Endodermal cell (in vitro differentiated cells): ENCODE results near the gene NDUFB6. TPM values are rescaled to one million over a fixed set of nuclear protein-coding genes. Genes with fewer than 3 reads are reported as not detected.

ENCODE experiments used
- DNase-seq: peaks from one replicate; pipeline ENCODE4 v3.0.0-alpha.2; 2017
- H3K27ac ChIP-seq: 2 replicates; pipeline ENCODE4 v1.5.1; 2013; ENCODE audit warnings: mild to moderate bottlenecking, low read depth, low read length, moderate library complexity
- H3K27me3 ChIP-seq: 2 replicates; pipeline ENCODE4 v1.6.1; 2013; ENCODE audit warnings: mild to moderate bottlenecking, low read length, moderate library complexity; ENCODE audit not compliant: insufficient read depth, control insufficient read depth, poor library complexity, severe bottlenecking
- H3K36me3 ChIP-seq: 2 replicates; pipeline ENCODE4 v1.7.0; 2013; ENCODE audit warnings: mild to moderate bottlenecking, low read length, moderate library complexity; ENCODE audit not compliant: control insufficient read depth, insufficient read depth
- H3K4me1 ChIP-seq: one replicate; pipeline ENCODE4 v1.7.0; 2013; ENCODE audit warnings: low read length; ENCODE audit not compliant: control insufficient read depth, insufficient read depth
- H3K4me3 ChIP-seq: 2 replicates; pipeline ENCODE4 v1.5.1; 2013; ENCODE audit warnings: mild to moderate bottlenecking, low read length, moderate library complexity
- H3K9ac ChIP-seq: 2 replicates; pipeline ENCODE4 v1.6.1; 2013; ENCODE audit warnings: mild to moderate bottlenecking, low read length, moderate library complexity; ENCODE audit not compliant: poor library complexity, severe bottlenecking; ENCODE audit errors: extremely low read depth
- H3K9me3 ChIP-seq: 2 replicates; pipeline ENCODE4 v1.6.1; 2013; ENCODE audit warnings: mild to moderate bottlenecking, low read length, moderate library complexity; ENCODE audit not compliant: control insufficient read depth
- H3K27ac Mint-ChIP-seq: 2 replicates; pipeline ENCODE4 v1.8.0; 2020; ENCODE audit warnings: mixed read lengths
- H3K27me3 Mint-ChIP-seq: 2 replicates; pipeline ENCODE4 v1.8.0; 2021; ENCODE audit warnings: mild to moderate bottlenecking, mixed read lengths; ENCODE audit not compliant: insufficient read depth
- H3K36me3 Mint-ChIP-seq: 2 replicates; pipeline ENCODE4 v1.8.0; 2020; ENCODE audit warnings: low read depth, mixed read lengths
- H3K4me1 Mint-ChIP-seq: 2 replicates; pipeline ENCODE4 v1.8.0; 2020; ENCODE audit warnings: mixed read lengths
- H3K4me3 Mint-ChIP-seq: 2 replicates; pipeline ENCODE4 v1.8.0; 2020; ENCODE audit warnings: mild to moderate bottlenecking, moderate library complexity, mixed read lengths
- H3K9me3 Mint-ChIP-seq: 2 replicates; pipeline ENCODE4 v1.8.0; 2020; ENCODE audit warnings: mild to moderate bottlenecking, mixed read lengths
- CTCF ChIP-seq: fragments of 200-600 bp; sonication (generic); conservative IDR thresholded peaks from 2 replicates; pipeline ENCODE4 v1.5.0; 2021; ENCODE audit warnings: antibody characterized with exemption, mild to moderate bottlenecking
- WGBS, 2 experiments: methylation state at CpG; one replicate each; pipeline versions ENCODE4 v1.1.5 to v1.1.7; 2013; ENCODE audit warnings: missing lambda C conversion rate in 2 of 2, mixed read lengths in 1 of 2; ENCODE audit not compliant: insufficient coverage in 1 of 2, insufficient read length in 1 of 2; 5-methylcytosine and 5-hydroxymethylcytosine counted together
- total RNA-seq, 2 donors: library from RNA; stranded (reverse); fragmentation: NEBNext Ultra II Directional in 1 of 2; extraction: Animal tissue kit (Norgen Biotek cat#: 25700) in 1 of 2; gene quantifications; 2 replicates in 1 of 2; 3 replicates in 1 of 2; pipeline ENCODE4 v1.2.1, GENCODE V29; 2021

The NDUFB6 gene
- total RNA-seq, 2 donors from 2014 or later: 48.8 to 54.9 TPM

GRCh38 chr9:32566770-32567169, 6.2 kb downstream of the NDUFB6 start:
- H3K36me3 Mint-ChIP-seq: peaks cover 39% of the 10 kb centered on the region
- no peaks in the 10 kb centered on the region for H3K27me3 ChIP-seq
- 93 to 95% methylated on average over 17 to 26 of the region's 26 CpGs for WGBS, 2 experiments

DNA sequence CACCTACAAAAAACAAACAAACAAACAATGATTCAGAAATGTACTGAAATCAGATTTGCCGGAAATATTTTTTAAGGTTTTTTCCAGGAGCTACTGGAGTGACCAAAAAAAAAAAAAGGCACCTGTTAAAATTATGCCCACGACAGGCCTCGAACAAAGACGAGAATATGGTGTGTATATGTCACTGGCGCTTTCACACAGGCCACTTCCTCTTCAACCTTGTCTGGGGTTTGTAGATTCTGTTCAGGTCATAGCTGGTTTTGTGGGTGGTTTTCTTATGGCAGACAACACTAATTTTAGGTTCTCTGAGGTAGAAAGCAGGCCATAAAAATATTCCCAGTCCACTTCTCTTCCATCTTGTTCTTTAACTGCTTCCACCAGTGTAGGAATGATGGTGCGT, 7.0 kb downstream of the NDUFB6 start:
- DNase-seq: no peak
- Mint-ChIP-seq H3K27me3 (no peaks in the 10 kb centered on the region), H3K4me3 (no peak overlapping the region), H3K4me1 (no peaks in the 10 kb centered on the region), H3K27ac (no peak overlapping the region), H3K9me3 (no peaks in the 10 kb centered on the region), H3K36me3 (peaks cover 39% of the 10 kb centered on the region)
- no peak for TF ChIP-seq CTCF
- no peak overlapping the region for H3K27ac ChIP-seq
- H3K4me3 ChIP-seq: no peak overlapping the region
- H3K27me3 ChIP-seq: no peaks in the 10 kb centered on the region
- H3K4me1 ChIP-seq: no peaks in the 10 kb centered on the region
- no peak overlapping the region for H3K9ac ChIP-seq
- H3K36me3 ChIP-seq: peaks cover 32% of the 10 kb centered on the region
- H3K9me3 ChIP-seq: no peaks in the 10 kb centered on the region
- WGBS, 2 experiments: 95 to 100% methylated on average over 4 to 6 of the region's 6 CpGs

More at GRCh38 chr9:32566770-32567169, 6.2 kb downstream of the NDUFB6 start:
- Histone ChIP-seq H3K27ac (no peak overlapping the region), H3K4me3 (no peak overlapping the region), H3K4me1 (peaks cover 2% of the 10 kb centered on the region), H3K36me3 (peaks cover 32% of the 10 kb centered on the region), H3K9me3 (no peaks in the 10 kb centered on the region), H3K9ac (no peak overlapping the region)
- H3K9me3 Mint-ChIP-seq: no peaks in the 10 kb centered on the region
- TF ChIP-seq CTCF: no peak
- H3K27ac Mint-ChIP-seq: no peak overlapping the region
- no peaks in the 10 kb centered on the region for H3K27me3 Mint-ChIP-seq
- no peak overlapping the region for H3K4me3 Mint-ChIP-seq
- H3K4me1 Mint-ChIP-seq: peaks cover 2% of the 10 kb centered on the region
- DNase-seq: no peak

GRCh38 chr9:32558408-32558934, 14.5 kb downstream of the NDUFB6 start:
- TF ChIP-seq CTCF: no peak
- no peaks in the 10 kb centered on the region for H3K9me3 Mint-ChIP-seq
- H3K27ac Mint-ChIP-seq: no peak overlapping the region
- peaks cover 9% of the 10 kb centered on the region for H3K36me3 ChIP-seq
- H3K4me3 Mint-ChIP-seq: no peak overlapping the region
- H3K27ac ChIP-seq: no peak overlapping the region
- H3K4me1 ChIP-seq: no peaks in the 10 kb centered on the region
- H3K4me1 Mint-ChIP-seq: no peaks in the 10 kb centered on the region
- no peaks in the 10 kb centered on the region for H3K27me3 Mint-ChIP-seq
- no peak overlapping the region for H3K9ac ChIP-seq
- peaks cover 8% of the 10 kb centered on the region for H3K36me3 Mint-ChIP-seq
- DNase-seq: no peak
- H3K9me3 ChIP-seq: no peaks in the 10 kb centered on the region
- no peak overlapping the region for H3K4me3 ChIP-seq
- no peaks in the 10 kb centered on the region for H3K27me3 ChIP-seq
- WGBS, 2 experiments: 96 to 97% methylated on average over 3 of the region's 3 CpGs
